Fibroblast of mammary gland (primary cell): ENCODE measurements around the gene MTMR6.

Experiments used
- DNase-seq: peaks from one replicate; pipeline ENCODE4 v3.0.0-alpha.2; 2010; ENCODE audit warnings: low read depth
- H3K4me3 ChIP-seq: 2 replicates; pipeline ENCODE4 v1.5.1; 2011; ENCODE audit warnings: low read depth, mild to moderate bottlenecking, low read length, moderate library complexity; ENCODE audit not compliant: control insufficient read depth
- CTCF ChIP-seq: conservative IDR thresholded peaks from 2 replicates; pipeline ENCODE4 v1.5.1; 2011; ENCODE audit warnings: low read depth, low read length, inconsistent platforms; ENCODE audit not compliant: control insufficient read depth, insufficient read depth

The MTMR6 gene

GRCh38 chr13:25198647-25199046 is 88.6 kb downstream of the MTMR6 start:
- H3K4me3 ChIP-seq, result no peak overlapping the region
- TF ChIP-seq CTCF, result no peak
- no peak for DNase-seq

GRCh38 chr13:25196971-25197370 is 90.3 kb downstream of the MTMR6 start:
- TF ChIP-seq CTCF, result no peak
- H3K4me3 ChIP-seq, result no peak overlapping the region
- DNase-seq, result no peak
